Panc1 (cell line): Measurements from ENCODE around the gene BMF.

Source experiments
- CTCF ChIP-seq: fragments of 450-650 bp; IDR thresholded peaks from 2 replicates; pipeline ENCODE4 v1.5.1; 2017; ENCODE audit warnings: mild to moderate bottlenecking
- POLR2AphosphoS5 ChIP-seq: IDR thresholded peaks from 2 replicates; pipeline ENCODE4 v1.6.1; 2012; ENCODE audit warnings: mild to moderate bottlenecking, low read depth, low read length, moderate library complexity
- SIN3A ChIP-seq: IDR thresholded peaks from 2 replicates; pipeline ENCODE4 v1.6.1; 2012; ENCODE audit warnings: low read depth, mild to moderate bottlenecking, low read length, moderate library complexity, borderline replicate concordance; ENCODE audit not compliant: insufficient read depth
- TCF7L2 ChIP-seq: IDR thresholded peaks from 2 replicates; pipeline ENCODE4 v1.6.1; 2011; ENCODE audit warnings: mild to moderate bottlenecking, low read depth, low read length, inconsistent platforms
- TF ChIP-seq, protein P1 (sequence below), 2 experiments: IDR thresholded peaks; 2 replicates each; pipeline ENCODE4 v1.6.1; 2011 to 2012; ENCODE audit warnings: low read depth in 2 of 2, control low read depth in 1 of 2, low read length in 1 of 2, mild to moderate bottlenecking in 1 of 2, moderate library complexity in 1 of 2; ENCODE audit not compliant: insufficient read depth in 1 of 2

DNA sequence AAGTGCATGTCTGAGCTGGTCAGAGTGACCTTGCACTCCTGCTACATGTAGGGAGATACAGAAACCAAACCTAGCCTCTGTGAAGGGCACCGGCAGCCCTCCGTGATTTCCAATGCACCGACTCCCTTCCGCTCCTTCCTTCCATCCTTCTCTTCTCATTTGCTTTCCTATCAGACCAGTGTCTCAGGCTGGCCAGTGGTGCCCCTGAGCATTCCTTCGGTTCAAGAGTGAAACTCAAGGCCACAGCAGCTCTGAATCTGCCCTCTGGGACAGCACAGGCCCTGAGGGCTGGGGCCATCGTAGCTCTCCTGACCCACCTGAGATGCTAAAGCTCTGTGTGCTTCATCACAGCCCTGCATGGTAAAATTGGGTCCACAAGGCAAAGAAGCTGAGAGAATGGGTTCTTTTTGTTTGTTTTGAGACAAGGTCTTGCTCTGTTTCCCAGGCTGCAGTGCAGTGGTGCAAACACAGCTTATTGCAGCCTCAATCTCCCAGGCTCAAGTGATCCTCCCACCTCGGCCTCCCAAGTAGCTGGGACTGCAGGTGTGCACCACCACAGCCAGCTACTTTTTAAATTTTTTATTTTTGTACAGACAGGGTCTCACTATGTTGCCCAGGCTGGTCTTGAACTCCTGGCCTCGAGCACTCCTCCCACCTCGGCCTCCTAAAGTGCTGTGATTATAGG, 2.3 kb upstream of the BMF start:
- no peak for TF ChIP-seq CTCF
- TF ChIP-seq POLR2AphosphoS5, result no peak
- TF ChIP-seq SIN3A, result no peak
- TF ChIP-seq, protein P1, sequence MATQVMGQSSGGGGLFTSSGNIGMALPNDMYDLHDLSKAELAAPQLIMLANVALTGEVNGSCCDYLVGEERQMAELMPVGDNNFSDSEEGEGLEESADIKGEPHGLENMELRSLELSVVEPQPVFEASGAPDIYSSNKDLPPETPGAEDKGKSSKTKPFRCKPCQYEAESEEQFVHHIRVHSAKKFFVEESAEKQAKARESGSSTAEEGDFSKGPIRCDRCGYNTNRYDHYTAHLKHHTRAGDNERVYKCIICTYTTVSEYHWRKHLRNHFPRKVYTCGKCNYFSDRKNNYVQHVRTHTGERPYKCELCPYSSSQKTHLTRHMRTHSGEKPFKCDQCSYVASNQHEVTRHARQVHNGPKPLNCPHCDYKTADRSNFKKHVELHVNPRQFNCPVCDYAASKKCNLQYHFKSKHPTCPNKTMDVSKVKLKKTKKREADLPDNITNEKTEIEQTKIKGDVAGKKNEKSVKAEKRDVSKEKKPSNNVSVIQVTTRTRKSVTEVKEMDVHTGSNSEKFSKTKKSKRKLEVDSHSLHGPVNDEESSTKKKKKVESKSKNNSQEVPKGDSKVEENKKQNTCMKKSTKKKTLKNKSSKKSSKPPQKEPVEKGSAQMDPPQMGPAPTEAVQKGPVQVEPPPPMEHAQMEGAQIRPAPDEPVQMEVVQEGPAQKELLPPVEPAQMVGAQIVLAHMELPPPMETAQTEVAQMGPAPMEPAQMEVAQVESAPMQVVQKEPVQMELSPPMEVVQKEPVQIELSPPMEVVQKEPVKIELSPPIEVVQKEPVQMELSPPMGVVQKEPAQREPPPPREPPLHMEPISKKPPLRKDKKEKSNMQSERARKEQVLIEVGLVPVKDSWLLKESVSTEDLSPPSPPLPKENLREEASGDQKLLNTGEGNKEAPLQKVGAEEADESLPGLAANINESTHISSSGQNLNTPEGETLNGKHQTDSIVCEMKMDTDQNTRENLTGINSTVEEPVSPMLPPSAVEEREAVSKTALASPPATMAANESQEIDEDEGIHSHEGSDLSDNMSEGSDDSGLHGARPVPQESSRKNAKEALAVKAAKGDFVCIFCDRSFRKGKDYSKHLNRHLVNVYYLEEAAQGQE (IDR thresholded peaks at IDR 0.05; ENCODE audit: insufficient read depth in 1 of 2, low read depth in 2 of 2, low read length in 1 of 2), result no peak
- no peak for TF ChIP-seq TCF7L2
